Lung (tissue), 12 donors: ENCODE measurements around the gene FBXO11. TPM values are rescaled to one million over a fixed set of nuclear protein-coding genes. Genes with fewer than 3 reads are reported as not detected.

Source experiments
- ATAC-seq: fragments of 200-7000 bp; cut with Tn5 transposase; one replicate; pipeline ENCODE4 v1.9.1; 2020; ENCODE audit warnings: moderate number of reproducible peaks; ENCODE audit not compliant: insufficient read depth, low FRiP score
- DNase-seq, 3 donors: peaks; one replicate each; pipeline ENCODE4 v3.0.0-alpha.2; 2013 to 2017
- H3K27ac ChIP-seq, 2 donors: one replicate each; pipeline ENCODE4 v1.5.1; 2013; ENCODE audit warnings: mild to moderate bottlenecking in 2 of 2, moderate library complexity in 2 of 2, control low read depth in 1 of 2, inconsistent platforms in 1 of 2, low read depth in 1 of 2, low read length in 1 of 2
- H3K27me3 ChIP-seq, 3 donors: one replicate each; pipeline ENCODE4 v1.5.1; 2013; ENCODE audit warnings: low read length in 2 of 3; ENCODE audit not compliant: control insufficient read depth in 3 of 3, insufficient read depth in 3 of 3
- H3K36me3 ChIP-seq, 4 donors: one replicate each; pipeline ENCODE4 v1.5.1; 2013; ENCODE audit warnings: low read length in 4 of 4, mild to moderate bottlenecking in 1 of 4, moderate library complexity in 1 of 4; ENCODE audit not compliant: control insufficient read depth in 4 of 4, insufficient read depth in 4 of 4
- H3K4me1 ChIP-seq, 5 donors: one replicate each; pipeline ENCODE4 v1.5.1; 2013; ENCODE audit warnings: low read length in 5 of 5, mild to moderate bottlenecking in 2 of 5, moderate library complexity in 1 of 5; ENCODE audit not compliant: control insufficient read depth in 5 of 5, insufficient read depth in 5 of 5
- H3K4me3 ChIP-seq: one replicate; pipeline ENCODE4 v1.5.1; 2013; ENCODE audit warnings: mild to moderate bottlenecking, control low read depth, moderate library complexity
- H3K9ac ChIP-seq, 2 donors: one replicate each; pipeline ENCODE4 v1.5.1; 2013; ENCODE audit warnings: low read length in 2 of 2, control low read depth in 1 of 2; ENCODE audit not compliant: insufficient read depth in 1 of 2
- H3K9me3 ChIP-seq, 4 donors: one replicate each; pipeline ENCODE4 v1.5.1; 2013; ENCODE audit warnings: low read length in 3 of 4, mild to moderate bottlenecking in 1 of 4, moderate library complexity in 1 of 4; ENCODE audit not compliant: control insufficient read depth in 4 of 4, insufficient read depth in 3 of 4
- WGBS, 2 donors: extraction: QIAGEN DNeasy Blood & Tissue Kit; methylation state at CpG; one replicate each; pipeline ENCODE4 v1.1.7; 2013; 5-methylcytosine and 5-hydroxymethylcytosine counted together
- polyA plus RNA-seq, 2 donors: library from polyadenylated mRNA; stranded (reverse); fragments of 200-250 nt; gene quantifications; one replicate each; pipeline ENCODE4 v1.2.1, GENCODE V29; 2013
- total RNA-seq, 2 donors: library from RNA; depleted of rRNA in 1 of 2; stranded (reverse); fragments of >200 nt in 1 of 2; gene quantifications; one replicate each; pipeline ENCODE4 v1.2.1, GENCODE V29; 2014 to 2021
- TF ChIP-seq, protein P1 (sequence below): IDR thresholded peaks from 2 replicates; pipeline ENCODE4 v1.5.1; 2012; ENCODE audit warnings: mild to moderate bottlenecking; ENCODE audit errors: control extremely low read depth, extremely low read depth
- donor health status: control.
- donor health status: control.
- donor health status: Bipolar disorder and iron deficiency.
- donor health status: healthy.
- donor health status: DM: yes; HTN: yes; CAD: no.

The FBXO11 gene
- total and polyA plus RNA-seq, 4 donors: 21.9 to 157 (median 42.8) TPM

DNA sequence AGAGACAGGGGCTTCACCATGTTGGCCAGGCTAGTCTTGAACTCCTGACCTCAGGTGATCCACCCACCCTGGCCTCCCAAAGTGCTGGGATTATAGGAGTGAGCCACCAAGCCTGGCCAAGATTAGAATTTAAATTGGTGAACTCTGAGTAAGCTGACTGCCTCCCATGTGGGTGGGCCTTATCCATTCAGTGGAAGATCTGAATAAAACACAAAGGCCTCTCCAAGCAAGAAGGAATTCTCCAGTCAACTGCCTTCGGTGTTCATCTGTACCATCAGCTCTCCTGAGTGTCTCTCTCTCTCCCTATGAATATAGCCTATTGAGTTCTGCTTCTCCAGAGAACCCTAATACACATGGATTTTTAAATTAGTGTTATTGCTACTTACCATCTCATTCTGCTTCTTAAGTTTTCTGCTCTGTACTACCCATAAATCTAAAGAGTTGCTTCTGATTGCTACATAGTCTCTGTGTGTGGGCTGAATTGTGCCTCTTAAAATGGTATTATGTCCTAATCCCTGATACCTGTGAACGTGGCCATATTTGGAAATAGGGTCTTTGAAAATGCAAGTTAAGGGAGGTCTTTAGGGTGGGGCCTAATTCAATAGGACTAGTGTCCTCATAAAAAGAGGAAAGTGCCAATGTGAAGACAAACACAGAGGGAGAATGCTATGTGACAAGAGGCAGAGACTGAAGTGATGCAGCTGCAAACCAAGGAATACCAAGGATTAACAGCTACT lies 36.3 kb downstream of the FBXO11 start:
- no peak overlapping the region for H3K4me3 ChIP-seq
- H3K4me1 ChIP-seq: peaks cover 0 to 27% (median 11%) of the 10 kb centered on the region in 5 donors
- DNase-seq: no peak
- H3K9me3 ChIP-seq: no peaks in the 10 kb centered on the region
- no peak overlapping the region for H3K9ac ChIP-seq
- H3K36me3 ChIP-seq: peaks cover 0 to 5% (median 2%) of the 10 kb centered on the region in 4 donors
- H3K27me3 ChIP-seq: no peaks in the 10 kb centered on the region
- ATAC-seq: no peak
- 76 to 79% methylated on average over 2 of the region's 2 CpGs for WGBS, 2 donors
- TF ChIP-seq, protein P1, sequence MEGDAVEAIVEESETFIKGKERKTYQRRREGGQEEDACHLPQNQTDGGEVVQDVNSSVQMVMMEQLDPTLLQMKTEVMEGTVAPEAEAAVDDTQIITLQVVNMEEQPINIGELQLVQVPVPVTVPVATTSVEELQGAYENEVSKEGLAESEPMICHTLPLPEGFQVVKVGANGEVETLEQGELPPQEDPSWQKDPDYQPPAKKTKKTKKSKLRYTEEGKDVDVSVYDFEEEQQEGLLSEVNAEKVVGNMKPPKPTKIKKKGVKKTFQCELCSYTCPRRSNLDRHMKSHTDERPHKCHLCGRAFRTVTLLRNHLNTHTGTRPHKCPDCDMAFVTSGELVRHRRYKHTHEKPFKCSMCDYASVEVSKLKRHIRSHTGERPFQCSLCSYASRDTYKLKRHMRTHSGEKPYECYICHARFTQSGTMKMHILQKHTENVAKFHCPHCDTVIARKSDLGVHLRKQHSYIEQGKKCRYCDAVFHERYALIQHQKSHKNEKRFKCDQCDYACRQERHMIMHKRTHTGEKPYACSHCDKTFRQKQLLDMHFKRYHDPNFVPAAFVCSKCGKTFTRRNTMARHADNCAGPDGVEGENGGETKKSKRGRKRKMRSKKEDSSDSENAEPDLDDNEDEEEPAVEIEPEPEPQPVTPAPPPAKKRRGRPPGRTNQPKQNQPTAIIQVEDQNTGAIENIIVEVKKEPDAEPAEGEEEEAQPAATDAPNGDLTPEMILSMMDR: no peak
- H3K27ac ChIP-seq: peak overlapping the region in 1 of 2 donors; percentile 12

DNA sequence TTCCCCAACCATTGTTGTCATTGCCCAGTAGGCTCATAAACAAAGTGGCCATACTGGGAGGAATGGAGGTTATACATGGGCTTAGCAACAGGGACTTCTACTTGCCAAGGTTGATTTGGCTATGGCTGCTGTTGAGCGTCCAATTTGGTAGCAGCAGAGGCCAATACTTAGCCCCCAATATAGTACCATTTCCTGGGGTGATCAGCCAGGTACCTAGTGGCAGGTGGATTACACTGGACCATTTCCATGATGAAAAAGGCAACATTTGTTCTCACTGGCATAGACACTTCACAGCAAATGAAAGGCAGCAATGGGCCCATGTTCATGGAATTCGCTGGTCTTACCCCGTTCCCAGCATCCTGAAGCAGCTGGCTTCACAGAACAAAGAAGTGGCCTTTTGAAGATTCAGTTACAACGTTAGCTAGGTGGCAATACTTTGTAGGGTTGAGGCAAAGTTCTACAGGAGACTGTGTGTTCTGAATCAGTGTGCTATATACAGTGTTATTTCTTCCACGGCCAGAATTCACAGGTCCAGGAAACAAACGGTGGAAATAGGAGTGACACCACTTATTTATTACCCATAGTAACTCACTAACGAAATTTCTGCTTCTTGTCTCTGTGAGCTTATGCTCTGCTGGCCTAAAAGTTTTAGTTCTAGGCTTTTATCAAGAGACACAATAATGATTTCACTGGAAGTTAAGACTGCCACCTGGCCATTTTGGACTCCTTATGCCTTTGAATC lies 37.5 kb downstream of the FBXO11 start:
- H3K27me3 ChIP-seq: no peaks in the 10 kb centered on the region
- peaks cover 0 to 27% (median 11%) of the 10 kb centered on the region in 5 donors for H3K4me1 ChIP-seq
- no peak for ATAC-seq

DNA sequence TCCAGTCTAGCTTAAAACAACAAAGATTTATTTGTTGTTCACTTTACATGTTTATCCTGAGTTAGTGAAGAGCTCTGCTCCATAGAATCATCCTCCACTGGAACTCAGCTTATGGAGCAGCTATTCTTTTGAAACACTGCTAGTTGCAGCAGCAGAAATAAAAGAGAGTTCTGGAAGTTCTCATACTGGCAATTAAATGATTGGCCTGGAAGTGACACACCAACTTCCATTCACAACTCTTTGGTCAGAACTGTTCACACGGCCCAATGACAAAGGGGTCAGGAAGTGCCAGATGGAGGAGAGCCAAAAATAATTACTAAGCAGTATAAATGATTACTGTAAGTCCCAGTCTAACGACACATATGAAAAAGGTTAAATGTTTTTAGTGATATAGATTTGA lies 39.1 kb downstream of the FBXO11 start:
- peak overlapping the region in 1 of 2 donors; percentile 18 for H3K27ac ChIP-seq
- TF ChIP-seq, protein P1: no peak
- peaks cover 0 to 27% (median 10%) of the 10 kb centered on the region in 5 donors for H3K4me1 ChIP-seq
- no peaks in the 10 kb centered on the region for H3K9me3 ChIP-seq
- no peaks in the 10 kb centered on the region for H3K27me3 ChIP-seq
- H3K4me3 ChIP-seq: no peak overlapping the region
- H3K9ac ChIP-seq: no peak overlapping the region
- DNase-seq (peak; percentile 19 to 72 (median 70)), ATAC-seq (no peak)
- peaks cover 0 to 4% (median 0%) of the 10 kb centered on the region in 4 donors for H3K36me3 ChIP-seq
- 0 to 1% methylated on average over 2 of the region's 2 CpGs for WGBS, 2 donors

More for the DNA sequence above, 37.5 kb downstream of the FBXO11 start:
- DNase-seq: no peak
- Histone ChIP-seq H3K36me3 (peaks cover 0 to 4% (median 2%) of the 10 kb centered on the region in 4 donors), H3K9ac (no peak overlapping the region), H3K27ac (peak overlapping the region; percentile 4 to 45), H3K4me3 (no peak overlapping the region), H3K9me3 (no peaks in the 10 kb centered on the region)
- 66 to 75% methylated on average over 7 of the region's 7 CpGs for WGBS, 2 donors
- TF ChIP-seq, protein P1: no peak
